CD14-positive monocyte (primary cell): ENCODE measurements around the gene ASIC2. TPM values are rescaled to one million over a fixed set of nuclear protein-coding genes. Genes with fewer than 3 reads are reported as not detected.

Experiments used
- DNase-seq, 3 donors: peaks; one replicate each; pipeline ENCODE4 v3.0.0-alpha.2; 2011 to 2022
- H2AFZ ChIP-seq: 2 replicates; pipeline ENCODE4 v1.6.0; 2012; ENCODE audit warnings: mild to moderate bottlenecking, low read depth, low read length, inconsistent platforms; ENCODE audit not compliant: insufficient read depth, poor library complexity, severe bottlenecking
- H3K27ac ChIP-seq, 2 donors: 1 replicate in 1 of 2; 2 replicates in 1 of 2; pipeline ENCODE4 v1.5.1; 2012 to 2013; ENCODE audit warnings: low read length in 2 of 2, control low read depth in 1 of 2, inconsistent platforms in 1 of 2, low read depth in 1 of 2, mild to moderate bottlenecking in 1 of 2
- H3K27me3 ChIP-seq, 2 donors: one replicate each; pipeline versions ENCODE4 v1.6.0 to v1.6.1; 2011 to 2013; ENCODE audit warnings: low read length in 2 of 2; ENCODE audit not compliant: control insufficient read depth in 2 of 2, insufficient read depth in 2 of 2
- H3K36me3 ChIP-seq, 2 donors: replicated peaks in 1 of 2; 1 replicate in 1 of 2; 2 replicates in 1 of 2; pipeline versions ENCODE4 v1.5.1 to v1.6.1; 2012 to 2013; ENCODE audit warnings: low read length in 2 of 2, control low read depth in 1 of 2, inconsistent platforms in 1 of 2, mild to moderate bottlenecking in 1 of 2; ENCODE audit not compliant: insufficient read depth in 2 of 2, control insufficient read depth in 1 of 2
- H3K4me1 ChIP-seq, 2 donors: 1 replicate in 1 of 2; 2 replicates in 1 of 2; pipeline versions ENCODE4 v1.5.1 to v1.6.1; 2012 to 2013; ENCODE audit warnings: low read length in 2 of 2, control low read depth in 1 of 2, inconsistent platforms in 1 of 2, mild to moderate bottlenecking in 1 of 2, moderate library complexity in 1 of 2; ENCODE audit not compliant: insufficient read depth in 2 of 2, control insufficient read depth in 1 of 2
- H3K4me2 ChIP-seq: replicated peaks from 2 replicates; pipeline ENCODE3; 2012; ENCODE audit warnings: low read length, moderate library complexity, mild to moderate bottlenecking; ENCODE audit not compliant: poor library complexity, severe bottlenecking; ENCODE audit errors: extremely low read depth
- H3K4me3 ChIP-seq, 3 experiments: fragments of 200-600 bp in 1 of 3; sonication (generic) in 1 of 3; replicated peaks in 1 of 3; 1 replicate in 2 of 3; 2 replicates in 1 of 3; pipeline ENCODE4 v1.5.1; 2011 to 2013; ENCODE audit warnings: low read length in 3 of 3, mild to moderate bottlenecking in 3 of 3, control low read depth in 2 of 3, low read depth in 2 of 3, inconsistent platforms in 1 of 3, moderate library complexity in 1 of 3
- H3K79me2 ChIP-seq: 2 replicates; pipeline ENCODE4 v1.6.0; 2012; ENCODE audit warnings: mild to moderate bottlenecking, control low read depth, inconsistent platforms, low read length, moderate library complexity; ENCODE audit not compliant: insufficient read depth
- H3K9ac ChIP-seq: 2 replicates; pipeline ENCODE4 v1.6.0; 2017; ENCODE audit warnings: low read length, mild to moderate bottlenecking; ENCODE audit not compliant: insufficient read depth, poor library complexity, severe bottlenecking
- H3K9me3 ChIP-seq, 2 donors: replicated peaks in 1 of 2; 1 replicate in 1 of 2; 2 replicates in 1 of 2; pipeline versions ENCODE4 v1.5.1 to v1.6.1; 2012 to 2013; ENCODE audit warnings: low read length in 2 of 2, control low read depth in 1 of 2; ENCODE audit not compliant: control insufficient read depth in 1 of 2, insufficient read depth in 1 of 2
- H4K20me1 ChIP-seq: 2 replicates; pipeline ENCODE4 v1.6.0; 2012; ENCODE audit warnings: mild to moderate bottlenecking, low read length, control low read depth, moderate library complexity; ENCODE audit not compliant: insufficient read depth
- H3K27ac Mint-ChIP-seq, 7 donors: one replicate each; pipeline ENCODE4 v1.8.0; 2020; ENCODE audit warnings: mild to moderate bottlenecking in 7 of 7, mixed read lengths in 7 of 7, moderate library complexity in 6 of 7, inconsistent platforms in 2 of 7
- H3K27me3 Mint-ChIP-seq, 3 donors: one replicate each; pipeline ENCODE4 v1.8.0; 2021 to 2022; ENCODE audit warnings: low read depth in 3 of 3, mild to moderate bottlenecking in 3 of 3, mixed read lengths in 3 of 3, moderate library complexity in 3 of 3, inconsistent platforms in 1 of 3
- H3K36me3 Mint-ChIP-seq, 2 donors: one replicate each; pipeline ENCODE4 v1.8.0; 2020; ENCODE audit warnings: mixed read lengths in 2 of 2, inconsistent platforms in 1 of 2, mild to moderate bottlenecking in 1 of 2
- H3K4me1 Mint-ChIP-seq: one replicate; pipeline ENCODE4 v1.8.0; 2020; ENCODE audit warnings: mild to moderate bottlenecking, mixed read lengths
- H3K4me3 Mint-ChIP-seq, 2 donors: one replicate each; pipeline ENCODE4 v1.8.0; 2020; ENCODE audit warnings: mild to moderate bottlenecking in 2 of 2, mixed read lengths in 2 of 2, moderate library complexity in 1 of 2
- H3K9me3 Mint-ChIP-seq, 7 donors: one replicate each; pipeline ENCODE4 v1.8.0; 2020 to 2022; ENCODE audit warnings: mixed read lengths in 7 of 7, mild to moderate bottlenecking in 6 of 7, moderate library complexity in 6 of 7, inconsistent platforms in 2 of 7
- WGBS: methylation state at CpG from one replicate; pipeline ENCODE4 v1.1.5; 2013; ENCODE audit warnings: missing lambda C conversion rate; ENCODE audit not compliant: insufficient coverage; 5-methylcytosine and 5-hydroxymethylcytosine counted together
- intact Hi-C, 2 donors: fragments of 100-400 bp; cut with micrococcal nuclease; formaldehyde crosslinking; loops; one replicate each; pipeline versions ENCODE4 v1.15.0 to v1.15.1; 2023
- polyA plus RNA-seq, 3 donors: library from polyadenylated mRNA; depleted of rRNA in 1 of 3; unstranded in 2 of 3; stranded (reverse) in 1 of 3; fragments of 300-500 nt in 2 of 3; fragments of >200 nt in 1 of 3; fragmentation: Illumina TruSeq in 2 of 3; gene quantifications; 1 replicate in 2 of 3; 2 replicates in 1 of 3; pipeline ENCODE4 v1.2.3, GENCODE V29; 2012 to 2021
- TF ChIP-seq, protein P1 (sequence below): fragments of 200-600 bp; IDR thresholded peaks from one replicate; pipeline ENCODE4 v1.8.0; 2022; ENCODE audit warnings: antibody characterized with exemption, mild to moderate bottlenecking

The ASIC2 gene
- polyA plus RNA-seq, 3 donors: not detected

DNA sequence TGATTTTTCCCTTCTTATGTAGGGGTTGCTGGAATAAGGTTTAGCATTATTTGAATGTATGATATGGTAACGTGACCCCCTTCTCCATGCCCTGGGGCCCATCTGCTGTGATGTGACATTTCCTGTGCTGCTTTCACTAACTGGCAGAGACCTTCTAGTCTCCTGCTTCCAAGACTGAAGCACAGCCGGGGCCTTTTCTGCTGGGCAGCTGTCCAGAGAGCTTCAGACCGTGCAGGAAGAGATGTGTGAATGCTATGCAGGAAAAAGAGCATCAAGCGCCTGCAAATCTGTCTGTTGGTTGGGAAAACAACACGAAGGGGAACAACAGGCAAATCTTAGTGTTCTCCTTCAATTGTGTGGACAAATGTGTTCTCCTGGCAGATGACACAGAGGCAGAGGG is 173.0 kb downstream of the ASIC2 start:
- Histone ChIP-seq H2AFZ (no peak overlapping the region), H3K27ac (no peak overlapping the region), H3K9ac (no peak overlapping the region), H4K20me1 (no peaks in the 10 kb centered on the region), H3K4me3 (no peak overlapping the region), H3K27me3 (no peaks in the 10 kb centered on the region), H3K4me1 (no peaks in the 10 kb centered on the region), H3K9me3 (no peaks in the 10 kb centered on the region), H3K4me2 (no peak overlapping the region), H3K36me3 (no peaks in the 10 kb centered on the region), H3K79me2 (no peaks in the 10 kb centered on the region)
- DNase-seq: no peak
- intact Hi-C loops: no loop called here
- 62% methylated on average over 4 of the region's 5 CpGs for WGBS
- no peaks in the 10 kb centered on the region for H3K36me3 Mint-ChIP-seq
- peaks cover 0 to 6% (median 0%) of the 10 kb centered on the region in 7 donors for H3K9me3 Mint-ChIP-seq
- TF ChIP-seq, protein P1, sequence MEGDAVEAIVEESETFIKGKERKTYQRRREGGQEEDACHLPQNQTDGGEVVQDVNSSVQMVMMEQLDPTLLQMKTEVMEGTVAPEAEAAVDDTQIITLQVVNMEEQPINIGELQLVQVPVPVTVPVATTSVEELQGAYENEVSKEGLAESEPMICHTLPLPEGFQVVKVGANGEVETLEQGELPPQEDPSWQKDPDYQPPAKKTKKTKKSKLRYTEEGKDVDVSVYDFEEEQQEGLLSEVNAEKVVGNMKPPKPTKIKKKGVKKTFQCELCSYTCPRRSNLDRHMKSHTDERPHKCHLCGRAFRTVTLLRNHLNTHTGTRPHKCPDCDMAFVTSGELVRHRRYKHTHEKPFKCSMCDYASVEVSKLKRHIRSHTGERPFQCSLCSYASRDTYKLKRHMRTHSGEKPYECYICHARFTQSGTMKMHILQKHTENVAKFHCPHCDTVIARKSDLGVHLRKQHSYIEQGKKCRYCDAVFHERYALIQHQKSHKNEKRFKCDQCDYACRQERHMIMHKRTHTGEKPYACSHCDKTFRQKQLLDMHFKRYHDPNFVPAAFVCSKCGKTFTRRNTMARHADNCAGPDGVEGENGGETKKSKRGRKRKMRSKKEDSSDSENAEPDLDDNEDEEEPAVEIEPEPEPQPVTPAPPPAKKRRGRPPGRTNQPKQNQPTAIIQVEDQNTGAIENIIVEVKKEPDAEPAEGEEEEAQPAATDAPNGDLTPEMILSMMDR: no peak
- peaks cover 4 to 17% (median 7%) of the 10 kb centered on the region in 3 donors for H3K27me3 Mint-ChIP-seq
- no peak overlapping the region for H3K27ac Mint-ChIP-seq
- H3K4me1 Mint-ChIP-seq: no peaks in the 10 kb centered on the region
- no peak overlapping the region for H3K4me3 Mint-ChIP-seq

DNA sequence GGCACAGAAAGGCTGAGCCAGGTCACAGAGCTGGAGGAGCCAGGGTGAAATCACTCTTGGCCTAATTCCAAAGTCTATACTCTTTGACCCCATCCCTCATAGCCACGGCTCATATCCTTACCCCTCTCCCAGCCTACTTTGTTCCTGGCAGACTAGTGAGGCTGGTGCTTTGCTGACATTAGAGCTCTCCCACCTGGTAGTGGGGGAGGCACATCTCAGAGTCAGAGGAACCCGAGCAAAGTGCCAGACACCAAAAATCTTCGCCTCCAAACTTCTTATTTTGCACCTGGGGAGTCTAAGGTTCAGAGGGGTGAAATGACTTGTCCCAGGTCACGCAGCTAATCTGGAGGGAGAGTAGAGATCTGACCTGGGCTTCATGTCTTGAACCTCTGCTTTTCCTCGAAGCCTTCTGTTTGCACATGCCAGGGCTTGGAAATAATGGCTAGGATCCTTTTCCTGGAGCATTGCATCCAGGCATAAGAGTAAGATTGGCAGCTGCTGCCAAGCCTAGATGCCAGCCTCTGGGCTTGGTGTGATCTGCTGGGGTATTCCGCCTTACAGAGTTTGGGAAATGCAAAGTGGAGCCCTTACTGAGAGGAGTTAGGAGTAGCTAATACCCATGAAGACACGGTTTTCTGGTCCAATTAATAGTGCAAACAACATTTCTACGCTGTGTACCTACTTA is 174.6 kb downstream of the ASIC2 start:
- Histone ChIP-seq H3K4me3 (no peak overlapping the region), H3K27me3 (no peaks in the 10 kb centered on the region), H3K27ac (no peak overlapping the region), H2AFZ (no peak overlapping the region), H3K9me3 (no peaks in the 10 kb centered on the region), H3K79me2 (no peaks in the 10 kb centered on the region), H3K36me3 (no peaks in the 10 kb centered on the region), H3K4me1 (no peaks in the 10 kb centered on the region), H3K4me2 (no peak overlapping the region), H3K9ac (no peak overlapping the region), H4K20me1 (no peaks in the 10 kb centered on the region)
- 79% methylated on average over 2 of the region's 8 CpGs for WGBS
- Mint-ChIP-seq H3K27ac (no peak overlapping the region), H3K9me3 (peaks cover 0 to 6% (median 0%) of the 10 kb centered on the region in 7 donors), H3K27me3 (peaks cover 4 to 15% (median 7%) of the 10 kb centered on the region in 3 donors), H3K36me3 (no peaks in the 10 kb centered on the region), H3K4me1 (no peaks in the 10 kb centered on the region), H3K4me3 (no peak overlapping the region)
- TF ChIP-seq, protein P1: no peak
- no peak for DNase-seq
- intact Hi-C loops: no loop called here
